HG03457 (cell line): ENCODE results near the gene ATP6V1C2.

Source experiments
- ATAC-seq: cut with Tn5 transposase; IDR thresholded peaks from one replicate; pipeline ENCODE4 v1.9.1; 2021; ENCODE audit warnings: moderate number of reproducible peaks; ENCODE audit not compliant: unreplicated experiment

Gene ATP6V1C2

DNA sequence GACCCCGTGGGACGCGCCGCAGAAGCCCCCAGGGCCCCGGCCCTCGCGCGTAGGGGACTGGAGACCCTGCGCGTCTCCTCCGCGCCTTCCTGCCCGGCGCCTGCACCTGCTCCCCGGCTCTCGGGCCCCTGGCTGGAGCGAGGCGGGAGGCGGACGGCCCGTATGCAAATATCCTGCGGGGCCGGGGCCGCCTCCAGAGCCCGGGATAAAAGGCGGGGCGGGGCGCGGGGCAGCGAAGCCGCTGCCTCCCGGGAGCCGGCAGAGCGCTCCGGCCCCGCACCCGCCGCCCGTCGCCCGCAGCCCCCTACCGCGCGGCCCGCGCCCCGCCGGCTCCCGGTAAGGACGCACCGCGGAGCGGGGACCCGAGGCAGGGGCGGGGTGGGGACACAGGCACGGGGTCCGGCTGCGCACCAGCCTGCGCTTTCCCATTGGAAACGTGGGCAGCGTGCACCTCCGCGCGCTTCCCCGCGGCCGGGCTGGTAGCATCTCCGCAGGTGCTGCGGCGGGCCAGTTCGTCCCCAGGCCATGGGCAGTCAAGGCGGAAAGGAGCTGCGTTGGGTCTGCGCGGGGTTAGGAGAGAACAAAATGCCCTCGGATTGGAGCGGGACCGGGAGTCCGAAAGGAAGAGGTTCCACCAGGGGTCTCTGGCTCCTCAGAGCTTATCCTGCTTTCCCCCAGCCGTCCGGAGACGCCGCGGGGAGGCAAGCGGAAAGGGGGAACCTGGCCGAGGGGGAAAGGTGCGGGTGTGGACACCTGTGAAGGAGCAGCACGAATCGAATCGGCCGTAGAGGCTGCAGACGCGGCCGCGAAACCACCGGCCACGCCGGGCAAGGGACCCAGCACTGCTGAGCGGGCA, at the start of gene ATP6V1C2:
TSS of gene ATP6V1C2 (plus strand) at position 235 of the 856 bp plus-strand sequence. CDS start 1,220 bp downstream, outside the sequence.
- no peak for ATAC-seq

DNA sequence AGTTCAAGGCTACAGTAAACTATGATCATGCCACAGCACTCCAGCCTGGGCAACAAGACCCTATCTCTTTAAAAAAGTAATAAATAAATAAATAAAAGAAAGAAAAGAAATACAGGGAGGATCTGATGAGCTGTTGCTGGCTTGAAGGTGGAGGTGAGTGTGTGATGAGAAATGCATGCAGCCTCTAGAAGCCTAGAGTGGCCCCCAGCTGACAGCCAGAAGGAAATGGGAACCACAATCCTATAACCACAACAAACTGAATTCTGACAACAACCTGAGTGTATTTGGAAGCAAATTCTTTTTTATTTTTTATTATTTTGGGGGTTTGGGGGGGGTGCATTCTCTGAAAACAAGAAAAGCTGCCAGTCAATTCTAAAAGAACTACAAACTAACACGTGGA, 46.3 kb upstream of the ATP6V1C2 start:
- ATAC-seq = no peak

DNA sequence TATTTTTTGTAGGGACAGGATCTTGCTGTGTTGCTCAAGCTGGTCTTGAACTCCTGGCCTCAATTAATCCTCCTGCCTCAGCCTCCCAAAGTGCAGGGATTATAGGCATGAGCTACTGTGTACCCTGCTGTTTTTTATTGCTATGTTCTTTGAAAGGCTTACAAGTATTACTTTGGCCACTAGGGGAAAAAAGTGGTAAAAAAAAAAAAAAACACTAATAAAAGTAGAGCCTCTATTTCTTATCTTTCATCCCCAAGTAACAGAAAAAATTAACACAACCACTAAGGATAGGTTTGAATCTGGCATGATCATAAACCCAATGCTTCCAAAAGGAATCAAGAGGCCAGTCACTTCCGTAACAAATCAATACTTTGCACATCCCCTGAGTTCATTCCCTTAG, 43.2 kb upstream of the ATP6V1C2 start:
- ATAC-seq = no peak

DNA sequence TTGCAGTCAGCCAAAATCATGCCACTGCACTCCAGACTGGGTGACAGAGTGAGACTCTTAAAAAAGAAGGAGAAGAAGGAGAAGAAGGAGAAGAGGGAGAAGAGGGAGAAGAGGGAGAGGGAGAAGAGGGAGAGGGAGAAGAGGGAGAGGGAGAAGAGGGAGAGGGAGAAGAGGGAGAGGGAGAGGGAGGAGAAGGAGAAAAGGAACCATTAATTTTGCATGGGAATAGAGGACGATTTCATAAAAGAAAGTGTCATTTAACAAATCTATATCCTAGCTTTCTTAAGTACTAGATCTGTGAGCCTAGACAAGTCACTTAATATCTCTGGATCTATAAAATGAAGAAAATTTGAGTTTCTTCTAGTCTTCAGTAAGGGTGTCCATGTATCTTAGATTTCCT, 41.2 kb upstream of the ATP6V1C2 start:
- ATAC-seq = no peak

DNA sequence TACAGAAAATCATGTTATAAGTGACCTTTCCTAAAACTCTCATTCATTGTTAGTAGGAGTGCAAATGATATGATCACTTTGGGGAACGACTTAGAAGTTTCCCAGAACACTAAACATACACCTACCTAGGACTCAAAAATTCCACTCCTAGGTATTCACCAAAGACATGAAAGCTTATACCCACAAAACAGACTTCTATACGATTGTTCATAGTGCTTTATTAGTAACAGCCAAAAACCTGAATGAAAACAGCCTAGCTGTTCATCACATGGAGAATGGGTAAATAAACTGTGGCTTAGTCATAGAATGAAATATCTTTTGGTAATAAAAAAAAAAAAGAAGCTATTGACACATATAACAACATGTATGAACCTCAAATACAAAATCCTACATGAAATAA, 40.5 kb upstream of the ATP6V1C2 start:
- ATAC-seq = no peak

GRCh38 chr2:10686176-10686730, 35.2 kb upstream of the ATP6V1C2 start:
- ATAC-seq = no peak

DNA sequence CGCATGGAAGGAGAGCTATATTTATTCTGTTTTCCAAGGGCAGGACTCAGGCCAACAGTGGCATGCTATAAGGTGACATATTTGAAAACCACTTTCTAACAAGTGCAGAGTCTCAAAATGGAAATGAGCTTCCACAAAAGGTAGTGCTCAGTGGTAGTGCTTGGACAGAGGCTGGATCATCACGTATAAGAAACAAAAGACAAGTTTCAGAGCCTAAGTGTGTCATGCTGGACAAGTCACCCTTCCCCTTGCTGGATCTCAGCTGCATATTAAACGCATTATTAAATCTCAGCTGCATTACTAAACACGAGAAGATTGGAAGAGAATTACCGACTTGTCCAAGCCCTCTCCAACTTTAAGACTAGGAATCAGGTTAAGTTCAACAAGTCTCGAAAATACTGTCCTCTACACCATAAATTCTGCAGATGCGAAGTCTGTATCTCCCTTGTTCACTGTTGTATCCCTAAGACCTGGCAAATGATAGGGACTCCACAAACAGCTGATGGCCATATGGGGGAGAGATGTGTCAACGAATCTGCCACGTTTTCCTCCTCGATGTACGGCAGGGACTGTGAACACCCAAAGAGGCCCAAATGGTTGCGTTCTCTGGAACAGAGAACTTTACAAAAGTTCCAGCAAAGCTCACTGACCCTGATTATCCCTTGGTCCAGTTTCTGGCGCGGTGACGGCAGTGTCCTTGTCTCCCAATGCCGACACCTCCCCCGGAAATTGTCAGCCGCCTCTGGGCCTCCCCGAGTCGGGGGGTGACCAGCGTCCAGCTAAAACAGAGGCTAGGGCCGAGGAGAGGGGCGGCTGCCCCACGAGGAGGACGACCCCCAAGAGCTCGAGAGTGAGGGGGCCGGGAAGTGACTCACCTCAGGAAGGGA, 32.3 kb upstream of the ATP6V1C2 start:
- ATAC-seq = peak; percentile 11

GRCh38 chr2:10691521-10691920, 29.9 kb upstream of the ATP6V1C2 start:
- no peak for ATAC-seq

- ATAC-seq = no peak
Observed at GRCh38 chr2:10700078-10700803, 21.2 kb upstream of the ATP6V1C2 start.

DNA sequence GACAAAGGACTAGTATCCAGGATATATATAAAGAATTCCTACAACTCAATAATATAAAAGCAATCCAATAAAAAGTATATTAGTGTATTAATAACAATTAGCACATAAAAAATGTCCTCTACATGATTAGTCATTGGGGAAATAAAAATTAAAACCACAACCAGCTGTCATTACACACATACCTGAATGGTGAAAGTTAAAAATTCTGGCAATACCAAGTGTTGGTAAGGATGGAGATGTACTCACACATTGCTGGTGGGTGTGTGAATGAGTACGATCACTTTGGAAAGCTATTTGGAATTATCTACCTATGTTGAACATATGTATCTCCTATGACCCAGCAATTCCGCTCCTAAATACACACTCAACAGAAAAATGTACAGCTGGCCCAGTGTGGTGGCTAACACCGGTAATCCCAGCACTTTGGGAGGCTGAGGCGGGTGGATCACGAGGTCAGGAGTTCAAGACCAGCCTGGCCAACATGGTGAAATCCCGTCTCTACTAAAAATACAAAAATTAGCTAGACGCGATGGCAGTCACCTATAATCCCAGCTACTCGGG, 17.3 kb upstream of the ATP6V1C2 start:
- ATAC-seq = no peak

DNA sequence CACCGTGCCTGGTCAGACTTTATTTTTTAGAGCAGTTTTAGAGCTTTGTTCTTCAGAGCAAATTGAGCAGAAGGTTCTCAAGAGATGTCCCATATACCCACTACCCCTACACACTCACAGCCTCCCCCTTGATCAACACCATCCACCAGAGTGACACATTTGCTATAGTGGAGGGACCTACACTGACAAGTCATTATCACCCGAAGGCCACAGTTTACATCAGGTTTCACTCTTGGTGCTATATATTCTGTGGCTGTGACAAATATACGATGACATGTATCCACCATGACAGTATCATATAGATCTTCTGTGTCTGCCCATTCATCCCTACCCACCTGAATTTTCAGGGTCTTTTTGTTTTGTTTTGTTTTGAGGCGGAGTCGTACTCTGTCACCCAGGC, 15.4 kb upstream of the ATP6V1C2 start:
- ATAC-seq = no peak

- no peak for ATAC-seq
Observed at GRCh38 chr2:10707831-10708230, 13.6 kb upstream of the ATP6V1C2 start.

DNA sequence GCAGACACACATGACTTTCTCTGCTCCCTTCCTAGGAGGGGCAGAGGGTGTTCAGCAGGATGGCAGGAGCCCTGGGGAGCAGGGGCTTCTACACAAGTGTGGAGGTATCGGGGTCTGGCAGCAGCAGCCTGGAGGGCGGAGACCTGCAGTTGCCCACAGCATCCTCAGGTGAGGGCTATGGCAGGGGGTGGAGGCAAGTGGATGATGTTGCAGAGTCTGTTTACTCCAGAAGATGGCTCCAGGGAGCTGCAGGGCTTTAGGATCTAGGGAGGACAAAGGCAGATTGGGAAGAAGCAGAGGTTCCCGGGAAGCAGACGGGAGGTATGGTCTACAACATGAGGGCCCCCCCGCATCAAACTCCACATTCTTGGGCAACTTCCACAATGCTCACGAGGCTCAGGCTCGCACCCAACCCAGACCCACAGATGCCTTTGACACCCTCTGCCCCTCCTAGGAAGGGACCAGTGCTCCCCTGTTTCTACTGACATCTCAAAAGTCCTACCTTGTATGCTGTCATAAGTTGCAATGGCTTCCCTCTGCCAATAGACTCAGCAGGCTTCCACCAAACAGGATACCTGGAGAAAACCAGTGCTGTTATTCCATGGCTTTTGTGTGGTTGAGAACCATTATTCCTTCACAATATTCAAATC, 12.0 kb upstream of the ATP6V1C2 start:
- no peak for ATAC-seq

- ATAC-seq = no peak
Observed at GRCh38 chr2:10712185-10712809, 9.1 kb upstream of the ATP6V1C2 start.

DNA sequence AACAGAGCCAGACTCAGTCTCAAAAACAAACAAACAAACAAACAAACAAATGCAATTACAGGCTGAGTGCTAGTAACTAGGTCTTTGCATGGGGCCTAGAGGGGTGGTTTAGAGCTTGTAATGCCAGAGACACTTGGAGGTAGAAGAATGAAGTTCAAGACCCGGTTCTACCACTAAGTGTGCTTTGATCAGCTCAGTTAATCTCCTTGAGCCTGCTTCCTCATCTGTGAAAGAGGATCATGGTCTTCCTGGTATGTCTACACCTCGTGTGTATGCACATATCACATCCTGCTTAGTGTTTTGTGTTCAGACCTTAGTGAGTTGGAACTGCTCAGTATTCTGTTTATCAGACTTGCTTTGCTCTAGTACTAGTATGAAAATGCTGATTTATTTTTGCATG, 4.8 kb upstream of the ATP6V1C2 start:
- ATAC-seq = no peak

DNA sequence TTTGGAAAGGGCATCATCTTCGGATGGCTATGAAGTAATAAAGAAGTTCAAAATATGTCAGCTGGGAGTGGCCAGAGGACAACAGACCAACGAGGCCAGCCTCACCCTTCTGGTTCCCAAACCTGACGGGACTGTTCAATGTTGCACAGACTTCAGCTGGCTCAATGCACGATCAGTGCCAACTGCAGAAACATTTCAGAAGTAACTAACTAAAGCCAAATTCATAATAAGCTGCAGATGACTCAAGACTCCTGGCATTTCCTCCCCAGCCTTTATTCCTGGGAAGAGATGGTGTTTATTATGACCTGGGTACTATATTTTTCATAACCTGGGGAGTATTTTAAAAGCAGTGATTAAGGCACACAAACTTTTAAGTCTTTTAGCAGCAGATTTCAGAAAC, 3.8 kb upstream of the ATP6V1C2 start:
- ATAC-seq = no peak

- no peak for ATAC-seq
Observed at GRCh38 chr2:10720306-10720705, 1.1 kb upstream of the ATP6V1C2 start.

GRCh38 chr2:10720947-10721395, 459 bp upstream of the ATP6V1C2 start:
- no peak for ATAC-seq

DNA sequence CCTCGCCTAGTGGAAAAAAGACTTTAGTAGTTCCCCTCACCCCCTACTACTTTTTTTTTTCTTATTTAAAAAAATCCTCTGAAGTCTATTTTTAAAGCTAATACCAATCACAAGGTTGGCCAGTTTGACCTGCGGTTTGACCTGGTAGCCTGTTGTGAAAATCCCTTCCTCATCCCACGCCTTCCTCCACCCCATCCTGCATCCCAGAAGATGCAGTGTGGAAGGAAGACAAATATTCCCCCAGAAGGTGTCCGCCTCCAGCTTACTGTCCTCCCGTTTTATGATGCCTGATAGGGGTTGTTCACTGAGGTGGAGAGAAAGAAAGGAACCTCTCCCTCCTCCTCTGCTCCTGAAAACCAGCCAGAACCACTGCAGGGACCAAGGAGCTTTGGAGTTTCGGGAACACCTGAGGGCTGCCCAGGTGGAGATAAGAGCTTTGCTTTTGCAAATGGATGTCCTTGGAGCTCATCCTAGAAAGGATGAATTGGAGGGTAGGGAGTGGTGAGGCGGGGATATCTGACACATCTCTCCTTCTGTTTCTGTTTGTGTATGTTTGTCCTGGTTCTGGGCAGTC, 909 bp downstream of the ATP6V1C2 start:
- no peak for ATAC-seq
